K562 (cell line): ENCODE measurements around the gene SLC13A3. TPM values are rescaled to one million over a fixed set of nuclear protein-coding genes. Genes with fewer than 3 reads are reported as not detected.

Experiments used
- ASH1L ChIP-seq: fragments of 450-650 bp; IDR thresholded peaks from 2 replicates; pipeline ENCODE4 v1.6.1; 2018; ENCODE audit warnings: borderline replicate concordance, mild to moderate bottlenecking, low read depth; ENCODE audit not compliant: partially characterized antibody
- HBP1 ChIP-seq: fragments of 450-650 bp; formaldehyde crosslinking; IDR thresholded peaks from 2 replicates; pipeline ENCODE4 v1.4.0; 2022; ENCODE audit warnings: missing genetic modification characterization
- KAT7 ChIP-seq: sonication (generic); formaldehyde crosslinking; IDR thresholded peaks from 2 replicates; pipeline ENCODE4 v1.8.0; 2022; ENCODE audit warnings: missing genetic modification reagents, mild to moderate bottlenecking, borderline replicate concordance
- MCM2 ChIP-seq: fragments of 450-650 bp; IDR thresholded peaks from 2 replicates; pipeline ENCODE4 v1.6.1; 2017; ENCODE audit warnings: low read depth, mild to moderate bottlenecking
- POLR2AphosphoS5 ChIP-seq: IDR thresholded peaks from 2 replicates; pipeline ENCODE4 v1.6.1; 2011; ENCODE audit warnings: mild to moderate bottlenecking, low read depth, low read length, moderate library complexity; ENCODE audit not compliant: control insufficient read depth, insufficient read depth
- RNF2 ChIP-seq: sonication (generic); IDR thresholded peaks from 2 replicates; pipeline ENCODE4 v1.6.1; 2016
- SIRT6 ChIP-seq: IDR thresholded peaks from one replicate; pipeline ENCODE4 v1.6.1; 2012; ENCODE audit warnings: low read depth, mild to moderate bottlenecking, control low read depth, inconsistent platforms, low read length, moderate library complexity
- SRSF3 ChIP-seq: fragments of 200-400 bp; formaldehyde crosslinking; IDR thresholded peaks from 2 replicates; pipeline ENCODE4 v1.6.1; 2016; ENCODE audit warnings: mild to moderate bottlenecking, low read length, moderate library complexity; ENCODE audit not compliant: insufficient read depth
- TAF1 ChIP-seq: IDR thresholded peaks from 2 replicates; pipeline ENCODE4 v1.6.1; 2011; ENCODE audit warnings: mild to moderate bottlenecking, low read length, moderate library complexity; ENCODE audit not compliant: insufficient read depth, control insufficient read depth, severe bottlenecking; ENCODE audit errors: extremely low read depth
- THRA ChIP-seq: fragments of 450-650 bp; IDR thresholded peaks from 2 replicates; pipeline ENCODE4 v1.6.1; 2017; ENCODE audit warnings: mild to moderate bottlenecking, moderate library complexity
- ZBTB5 ChIP-seq: fragments of 450-650 bp; IDR thresholded peaks from 2 replicates; pipeline ENCODE4 v1.6.1; 2017; ENCODE audit warnings: antibody characterized with exemption
- ZNF124 ChIP-seq: sonication (generic); formaldehyde crosslinking; IDR thresholded peaks from 2 replicates; pipeline ENCODE4 v1.8.1; 2022; ENCODE audit warnings: missing genetic modification reagents
- ZNF644 ChIP-seq: fragments of 200-800 bp; sonication (Bioruptor generic); IDR thresholded peaks from 2 replicates; pipeline ENCODE4 v1.6.1; 2016; ENCODE audit warnings: low read depth, missing genetic modification characterization, missing compliant biosample characterization
- ZNF764 ChIP-seq: fragments of 250-450 bp; sonication (Bioruptor Pico); IDR thresholded peaks from 2 replicates; pipeline ENCODE4 v1.4.0; 2020; ENCODE audit warnings: low read depth, mild to moderate bottlenecking, moderate library complexity
- polyA plus RNA-seq, 8 experiments: library from polyadenylated mRNA; depleted of rRNA in 4 of 8; stranded (reverse) in 5 of 8; unstranded in 3 of 8; fragments of >200 nt; fragmentation: Nextera tagmentation in 2 of 8; fragmentation: Illumina TruSeq in 1 of 8; extraction: Ambion mirVana in 2 of 8; extraction: Trizol in 1 of 8; gene quantifications; 2 replicates each; pipeline versions ENCODE4 v1.2.1 to v1.2.3, GENCODE V29; 2011 to 2014; ENCODE audit warnings: inconsistent platforms in 1 of 8, missing spikeins in 1 of 8
- total RNA-seq, 7 experiments: library from RNA; depleted of rRNA in 6 of 7; stranded (reverse); fragments of >200 nt in 6 of 7; fragmentation: Illumina TruSeq in 2 of 7; extraction: Trizol in 2 of 7; gene quantifications; 2 replicates each; pipeline versions ENCODE4 v1.2.1 to v1.2.3, GENCODE V29; 2011 to 2021; ENCODE audit warnings: low replicate concordance in 1 of 7
- TF ChIP-seq, protein P1 (sequence below): fragments of 250-450 bp; sonication (Bioruptor Pico); IDR thresholded peaks from 2 replicates; pipeline ENCODE4 v1.8.0; 2021; ENCODE audit warnings: mild to moderate bottlenecking, moderate library complexity
- TF ChIP-seq, protein P2 (sequence below): fragments of 250-450 bp; sonication (Bioruptor Pico); IDR thresholded peaks from 2 replicates; pipeline ENCODE4 v1.5.0; 2021; ENCODE audit warnings: mild to moderate bottlenecking, moderate library complexity

Gene SLC13A3
- total and polyA plus RNA-seq, 9 of the 15 experiments (the other 6 are each of a cell fraction or from before 2014, with no cell fraction given) = 5.5 to 16.4 (median 8.5) TPM

DNA sequence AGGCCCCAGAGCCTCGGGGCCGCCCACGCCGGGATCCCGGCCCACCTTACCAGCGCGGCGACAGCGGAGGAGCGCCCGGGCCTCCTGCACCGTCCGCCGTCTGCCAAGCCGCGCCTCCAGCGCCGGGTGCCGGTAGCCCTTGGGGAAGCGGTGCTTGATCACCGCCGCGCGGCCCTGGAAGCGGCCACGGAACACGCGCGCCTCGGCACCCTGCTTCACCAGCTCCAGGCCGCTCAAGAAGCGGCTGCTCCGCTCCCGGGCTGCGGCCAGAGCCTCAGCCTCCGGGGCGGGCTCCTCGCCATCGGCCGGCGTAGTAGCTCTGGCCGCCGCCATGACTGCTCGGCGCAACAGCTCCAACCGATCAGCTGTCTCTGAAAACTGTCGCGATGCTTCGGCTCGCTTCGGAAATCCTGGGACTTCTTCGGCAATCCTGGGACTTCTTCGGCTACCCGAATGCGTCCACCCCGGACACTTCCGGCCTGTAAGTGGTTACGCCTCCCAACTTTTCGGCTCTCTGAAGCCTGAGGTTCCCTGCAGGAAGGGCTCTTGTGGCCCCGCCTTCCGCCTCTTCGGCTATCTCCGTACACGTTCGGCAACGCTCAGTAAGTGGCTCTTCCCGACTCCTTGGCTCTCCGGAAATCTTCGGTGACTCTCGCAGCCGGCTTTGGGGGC lies 38.0 kb upstream of the SLC13A3 start, which contains the start of gene TP53RK (continued):
- TF ChIP-seq ZBTB5 (no peak), ZNF124 (CRISPR knock-in tag) (no peak), SIRT6 (no peak), MCM2 (no peak), THRA (no peak), SRSF3 (no peak), ZNF644 (tag) (no peak), POLR2AphosphoS5 (peak; percentile 69), ASH1L (no peak), HBP1 (CRISPR knock-in tag) (no peak), ZNF764 (no peak), TAF1 (peak; percentile 85), RNF2 (no peak), KAT7 (CRISPR knock-in tag) (peak; percentile 94; the same call in 1 of the 2 replicates)
- TF ChIP-seq, protein P1, sequence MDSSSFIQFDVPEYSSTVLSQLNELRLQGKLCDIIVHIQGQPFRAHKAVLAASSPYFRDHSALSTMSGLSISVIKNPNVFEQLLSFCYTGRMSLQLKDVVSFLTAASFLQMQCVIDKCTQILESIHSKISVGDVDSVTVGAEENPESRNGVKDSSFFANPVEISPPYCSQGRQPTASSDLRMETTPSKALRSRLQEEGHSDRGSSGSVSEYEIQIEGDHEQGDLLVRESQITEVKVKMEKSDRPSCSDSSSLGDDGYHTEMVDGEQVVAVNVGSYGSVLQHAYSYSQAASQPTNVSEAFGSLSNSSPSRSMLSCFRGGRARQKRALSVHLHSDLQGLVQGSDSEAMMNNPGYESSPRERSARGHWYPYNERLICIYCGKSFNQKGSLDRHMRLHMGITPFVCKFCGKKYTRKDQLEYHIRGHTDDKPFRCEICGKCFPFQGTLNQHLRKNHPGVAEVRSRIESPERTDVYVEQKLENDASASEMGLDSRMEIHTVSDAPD (CRISPR knock-in tag) = no peak
- TF ChIP-seq, protein P2, sequence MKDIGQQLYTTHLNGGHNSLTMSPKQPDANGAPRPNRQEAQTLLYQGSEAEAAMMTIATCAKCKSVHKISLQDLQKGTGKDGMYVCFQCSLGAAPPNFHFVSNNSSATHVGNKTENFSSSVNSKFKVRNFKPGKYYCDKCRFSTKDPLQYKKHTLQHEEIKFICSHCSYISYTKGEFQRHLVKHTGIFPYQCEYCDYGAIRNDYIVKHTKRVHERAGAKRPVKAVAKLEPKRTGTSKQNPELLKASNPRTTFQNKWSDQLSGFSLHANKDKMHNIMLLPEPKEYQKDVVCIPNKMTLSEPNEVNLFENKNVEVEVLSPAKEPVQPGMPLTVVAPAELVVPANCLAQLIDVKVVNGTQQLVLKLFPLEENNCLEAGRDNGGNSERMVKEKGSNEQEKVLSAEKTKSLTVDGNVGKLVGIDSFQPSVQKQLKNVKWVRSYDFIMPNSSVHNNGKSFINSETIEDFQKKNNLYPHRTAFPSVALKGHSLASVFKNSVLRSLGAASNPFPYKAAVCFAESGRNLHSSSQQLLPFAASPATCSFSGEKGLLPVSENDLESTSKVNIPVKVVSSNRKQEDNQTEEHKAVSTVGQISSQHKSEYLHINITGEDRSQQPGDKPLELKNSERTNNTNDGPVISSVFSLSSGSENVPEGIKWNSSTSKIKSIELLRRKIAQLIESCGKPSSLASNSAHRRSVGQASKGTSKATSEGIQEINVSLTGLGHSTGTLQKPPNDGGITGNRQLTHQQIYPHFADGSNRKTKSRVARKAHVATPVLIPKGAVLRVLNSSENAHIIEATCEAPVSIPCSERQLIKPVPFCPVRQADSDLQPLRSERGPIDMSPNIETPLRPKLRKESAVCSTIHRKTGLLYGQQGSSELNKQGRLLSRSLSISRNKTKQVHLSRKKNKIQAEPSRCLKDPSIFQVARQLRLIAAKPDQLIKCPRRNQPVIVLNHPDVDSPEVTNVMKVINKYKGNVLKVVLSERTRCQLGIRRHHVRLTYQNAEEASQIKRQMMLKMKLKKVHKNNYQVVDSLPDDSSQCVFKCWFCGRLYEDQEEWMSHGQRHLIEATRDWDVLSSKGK (CRISPR knock-in tag) = no peak
